ENCODE data around the gene RHBDF1.

DNA sequence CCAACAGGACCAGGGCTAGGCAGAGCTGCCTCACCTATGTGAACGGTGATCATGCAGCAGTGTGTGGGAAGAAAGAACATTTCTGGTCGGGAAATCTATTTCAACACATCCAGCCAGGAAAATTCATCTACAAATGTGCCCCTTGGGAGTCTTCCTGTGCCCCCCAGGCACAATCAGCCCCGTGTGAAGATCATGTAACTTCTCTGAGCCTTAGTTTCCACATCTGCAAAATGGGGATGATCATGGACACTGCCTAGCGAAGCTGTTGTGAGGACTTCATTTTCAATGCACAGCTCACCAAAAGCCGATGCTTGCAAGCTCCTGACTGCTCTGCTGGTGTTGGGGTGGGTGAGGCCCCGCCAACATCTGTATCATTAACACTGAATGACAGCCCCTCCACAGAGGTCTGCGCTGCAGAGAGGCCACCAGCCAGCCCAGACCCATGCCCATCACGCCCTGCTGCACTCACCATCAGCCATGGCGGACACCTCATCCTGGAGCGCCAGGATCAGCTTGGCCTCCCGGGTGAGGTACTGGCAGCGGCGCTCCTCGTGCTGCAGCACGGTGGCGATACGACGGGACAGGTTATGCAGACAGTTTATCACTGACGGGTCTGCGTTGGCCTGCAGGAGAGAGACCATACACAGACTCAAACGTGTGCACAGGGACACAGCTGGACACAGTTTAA lies 39.9 kb upstream of the RHBDF1 start:
- TF ChIP-seq, protein P1, sequence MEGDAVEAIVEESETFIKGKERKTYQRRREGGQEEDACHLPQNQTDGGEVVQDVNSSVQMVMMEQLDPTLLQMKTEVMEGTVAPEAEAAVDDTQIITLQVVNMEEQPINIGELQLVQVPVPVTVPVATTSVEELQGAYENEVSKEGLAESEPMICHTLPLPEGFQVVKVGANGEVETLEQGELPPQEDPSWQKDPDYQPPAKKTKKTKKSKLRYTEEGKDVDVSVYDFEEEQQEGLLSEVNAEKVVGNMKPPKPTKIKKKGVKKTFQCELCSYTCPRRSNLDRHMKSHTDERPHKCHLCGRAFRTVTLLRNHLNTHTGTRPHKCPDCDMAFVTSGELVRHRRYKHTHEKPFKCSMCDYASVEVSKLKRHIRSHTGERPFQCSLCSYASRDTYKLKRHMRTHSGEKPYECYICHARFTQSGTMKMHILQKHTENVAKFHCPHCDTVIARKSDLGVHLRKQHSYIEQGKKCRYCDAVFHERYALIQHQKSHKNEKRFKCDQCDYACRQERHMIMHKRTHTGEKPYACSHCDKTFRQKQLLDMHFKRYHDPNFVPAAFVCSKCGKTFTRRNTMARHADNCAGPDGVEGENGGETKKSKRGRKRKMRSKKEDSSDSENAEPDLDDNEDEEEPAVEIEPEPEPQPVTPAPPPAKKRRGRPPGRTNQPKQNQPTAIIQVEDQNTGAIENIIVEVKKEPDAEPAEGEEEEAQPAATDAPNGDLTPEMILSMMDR (IDR thresholded peaks at IDR 0.05): no peak
- no peak for TF ChIP-seq POLR2AphosphoS5 (IDR thresholded peaks at IDR 0.05)
- no peak for TF ChIP-seq POLR2A (IDR thresholded peaks at IDR 0.05)
- no peak for TF ChIP-seq EP300 (IDR thresholded peaks at IDR 0.05; ENCODE audit: low read depth)

Data from transverse colon (tissue), 4 donors.